ENCODE results near the gene ACER1.
"Not testable (repeated sequence)": the region's sequence is repeated elsewhere in the genome, so short reads cannot be mapped to it uniquely, and the experiment has no call there.

Gene ACER1

GRCh38 chr19:6324757-6325156, 8.7 kb downstream of the ACER1 start:
- no peaks in the 10 kb centered on the region for H3K4me1 ChIP-seq (ENCODE audit: control insufficient read depth, insufficient read depth, low read length)
- H3K9me3 ChIP-seq (ENCODE audit: control insufficient read depth, insufficient read depth, low read depth, low read length), result peaks cover 5% of the 10 kb centered on the region; the same call in 1 of the 2 replicates
- H3K9ac ChIP-seq (ENCODE audit: low read length), result no peak overlapping the region
- H3K27me3 ChIP-seq (ENCODE audit: control insufficient read depth, insufficient read depth, low read length), result no peaks in the 10 kb centered on the region; the same call in 1 of the 2 replicates
- no peak overlapping the region for H3K27ac ChIP-seq (ENCODE audit: low read depth, low read length)
- no peak overlapping the region for H3K4me3 ChIP-seq (ENCODE audit: low read depth, low read length)
- H3K36me3 ChIP-seq (ENCODE audit: control insufficient read depth, insufficient read depth, low read length), result no peaks in the 10 kb centered on the region

DNA sequence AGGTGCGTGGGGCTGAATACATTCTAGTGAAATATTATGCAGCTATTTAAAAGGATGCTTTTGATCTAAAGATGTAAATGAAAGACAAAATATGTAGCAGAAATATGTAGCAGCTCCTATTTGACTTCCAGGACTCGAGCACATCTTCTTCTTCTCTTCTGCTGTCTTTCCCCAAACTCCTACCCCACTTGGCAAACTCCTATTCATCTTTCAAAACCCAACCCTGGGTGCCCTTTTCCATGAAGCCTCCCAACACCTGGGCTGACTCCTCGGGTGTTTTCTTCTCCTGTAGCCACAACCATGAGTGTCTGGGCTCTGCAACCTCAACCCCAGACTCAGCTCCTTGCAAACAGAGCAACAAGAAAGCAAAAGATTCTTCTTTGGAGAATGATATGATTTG, 11.1 kb downstream of the ACER1 start:
- H3K27ac ChIP-seq (ENCODE audit: low read depth, low read length), result no peak overlapping the region
- H3K36me3 ChIP-seq (ENCODE audit: control insufficient read depth, insufficient read depth, low read length), result no peaks in the 10 kb centered on the region
- no peak overlapping the region for H3K9ac ChIP-seq (ENCODE audit: low read length)
- no peaks in the 10 kb centered on the region; the same call in 1 of the 2 replicates for H3K27me3 ChIP-seq (ENCODE audit: control insufficient read depth, insufficient read depth, low read length)
- H3K9me3 ChIP-seq (ENCODE audit: control insufficient read depth, insufficient read depth, low read depth, low read length), result peaks cover 5% of the 10 kb centered on the region; the same call in 1 of the 2 replicates
- H3K4me3 ChIP-seq (ENCODE audit: low read depth, low read length), result no peak overlapping the region
- H3K4me1 ChIP-seq (ENCODE audit: control insufficient read depth, insufficient read depth, low read length), result no peaks in the 10 kb centered on the region

DNA sequence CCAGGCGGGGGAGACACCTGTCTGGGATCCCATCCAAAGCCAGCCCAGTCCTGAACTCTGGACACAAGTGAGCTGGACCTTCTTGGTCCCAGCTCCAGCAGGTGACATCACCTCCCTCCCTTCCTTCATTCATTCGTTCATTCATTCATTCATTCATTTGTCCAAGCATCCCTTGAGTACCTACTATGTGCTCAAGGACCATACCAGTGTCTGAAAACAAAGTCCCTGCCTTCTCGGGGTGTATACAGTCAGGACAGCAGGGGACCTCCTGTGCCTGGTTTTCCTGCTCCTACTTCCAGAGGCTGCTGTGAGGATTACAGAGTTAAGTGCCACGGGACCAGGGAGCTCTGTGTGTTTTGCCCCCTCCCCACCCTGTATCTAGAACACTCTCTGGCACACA, 14.0 kb downstream of the ACER1 start:
- no peaks in the 10 kb centered on the region; the same call in 1 of the 2 replicates for H3K27me3 ChIP-seq (ENCODE audit: control insufficient read depth, insufficient read depth, low read length)
- H3K4me3 ChIP-seq (ENCODE audit: low read depth, low read length), result no peak overlapping the region
- no peak overlapping the region for H3K9ac ChIP-seq (ENCODE audit: low read length)
- peaks cover 5% of the 10 kb centered on the region; the same call in 1 of the 2 replicates for H3K9me3 ChIP-seq (ENCODE audit: control insufficient read depth, insufficient read depth, low read depth, low read length)
- no peaks in the 10 kb centered on the region for H3K4me1 ChIP-seq (ENCODE audit: control insufficient read depth, insufficient read depth, low read length)
- H3K36me3 ChIP-seq (ENCODE audit: control insufficient read depth, insufficient read depth, low read length), result no peaks in the 10 kb centered on the region
- no peak overlapping the region for H3K27ac ChIP-seq (ENCODE audit: low read depth, low read length)

DNA sequence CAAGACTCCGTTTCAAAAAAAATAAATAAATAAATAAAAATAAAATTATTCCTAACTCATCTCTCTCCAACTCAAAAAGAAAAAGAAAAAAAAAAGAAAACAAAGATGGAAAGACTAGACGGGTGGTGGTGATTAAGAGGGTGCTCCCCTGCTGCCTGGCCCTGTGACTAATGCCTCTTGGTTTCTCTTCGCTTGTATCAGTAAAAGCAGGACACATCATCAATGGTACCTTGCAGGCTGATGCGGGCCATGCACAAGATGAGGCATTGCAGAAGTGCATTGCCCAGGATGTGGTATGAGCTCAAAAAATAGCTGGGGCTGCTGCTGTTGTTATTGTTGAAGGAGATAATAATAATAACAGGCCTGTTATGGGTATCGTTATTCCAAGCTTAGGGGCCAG, 14.6 kb downstream of the ACER1 start:
- H3K36me3 ChIP-seq (ENCODE audit: control insufficient read depth, insufficient read depth, low read length), result no peaks in the 10 kb centered on the region
- no peaks in the 10 kb centered on the region; the same call in 1 of the 2 replicates for H3K27me3 ChIP-seq (ENCODE audit: control insufficient read depth, insufficient read depth, low read length)
- no peaks in the 10 kb centered on the region for H3K4me1 ChIP-seq (ENCODE audit: control insufficient read depth, insufficient read depth, low read length)
- H3K4me3 ChIP-seq (ENCODE audit: low read depth, low read length), result no peak overlapping the region
- H3K9ac ChIP-seq (ENCODE audit: low read length), result no peak overlapping the region
- H3K27ac ChIP-seq (ENCODE audit: low read depth, low read length), result no peak overlapping the region
- H3K9me3 ChIP-seq (ENCODE audit: control insufficient read depth, insufficient read depth, low read depth, low read length), result peaks cover 6% of the 10 kb centered on the region

DNA sequence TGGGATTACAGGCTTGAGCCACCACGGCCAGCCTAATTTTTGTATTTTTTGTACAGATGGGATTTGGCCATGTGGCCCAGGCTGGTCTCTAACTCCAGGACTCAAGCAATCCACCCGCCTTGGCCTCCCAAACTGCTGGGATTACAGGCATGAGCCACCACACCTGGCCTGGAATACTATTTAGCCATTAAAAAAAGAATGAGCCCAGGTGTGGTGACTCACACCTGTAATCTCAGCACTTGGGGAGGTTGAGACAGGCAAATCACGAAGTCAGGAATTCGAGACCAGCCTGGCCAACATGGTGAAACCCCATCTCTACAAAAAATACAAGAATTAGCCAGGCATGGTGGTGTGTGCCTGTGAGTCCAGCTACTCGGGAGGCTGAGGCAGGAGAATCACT, 17.8 kb downstream of the ACER1 start:
- H3K4me3 ChIP-seq (ENCODE audit: low read depth, low read length); H3K9ac ChIP-seq (ENCODE audit: low read length); H3K36me3 ChIP-seq (ENCODE audit: control insufficient read depth, insufficient read depth, low read length): not testable (repeated sequence)

DNA sequence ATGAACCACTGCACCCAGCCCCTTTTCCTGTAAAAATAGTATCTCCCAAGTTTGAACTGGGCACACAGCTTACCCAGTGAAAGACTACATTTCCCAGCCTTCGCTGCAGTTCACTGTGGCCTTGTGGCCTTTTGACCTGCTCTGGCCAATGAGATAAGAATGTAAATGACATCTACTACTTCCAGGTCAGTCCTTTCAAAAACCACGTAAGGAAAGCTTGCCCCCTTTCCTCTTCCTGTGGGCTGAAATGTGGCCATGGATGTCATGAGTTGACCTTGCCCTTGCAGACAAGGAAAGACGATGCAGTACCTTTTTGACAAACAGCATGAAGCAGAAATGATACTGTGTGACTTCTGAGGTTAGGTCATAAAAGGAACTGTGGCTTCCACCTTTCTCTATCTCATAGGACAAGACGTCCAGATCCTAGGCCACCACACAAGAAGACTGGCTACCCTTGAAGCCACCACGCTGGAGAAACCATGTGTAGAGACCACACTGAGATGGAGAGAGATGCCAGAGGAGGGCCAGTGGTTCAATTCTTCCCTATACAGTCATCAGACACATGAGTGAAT, 19.9 kb downstream of the ACER1 start:
- Histone ChIP-seq H3K36me3 (ENCODE audit: control insufficient read depth, insufficient read depth, low read length) (no peaks in the 10 kb centered on the region), H3K4me1 (ENCODE audit: control insufficient read depth, insufficient read depth, low read length) (no peaks in the 10 kb centered on the region), H3K4me3 (ENCODE audit: low read depth, low read length) (no peak overlapping the region), H3K9ac (ENCODE audit: low read length) (no peak overlapping the region), H3K27ac (ENCODE audit: low read depth, low read length) (no peak overlapping the region), H3K27me3 (ENCODE audit: control insufficient read depth, insufficient read depth, low read length) (peaks cover 10% of the 10 kb centered on the region; the same call in 1 of the 2 replicates), H3K9me3 (ENCODE audit: control insufficient read depth, insufficient read depth, low read depth, low read length) (peaks cover 9% of the 10 kb centered on the region; the same call in 1 of the 2 replicates)

More for the DNA sequence above, 17.8 kb downstream of the ACER1 start:
- H3K4me1 ChIP-seq (ENCODE audit: control insufficient read depth, insufficient read depth, low read length); H3K27ac ChIP-seq (ENCODE audit: low read depth, low read length); H3K9me3 ChIP-seq (ENCODE audit: control insufficient read depth, insufficient read depth, low read depth, low read length); H3K27me3 ChIP-seq (ENCODE audit: control insufficient read depth, insufficient read depth, low read length): not testable (repeated sequence)

DNA sequence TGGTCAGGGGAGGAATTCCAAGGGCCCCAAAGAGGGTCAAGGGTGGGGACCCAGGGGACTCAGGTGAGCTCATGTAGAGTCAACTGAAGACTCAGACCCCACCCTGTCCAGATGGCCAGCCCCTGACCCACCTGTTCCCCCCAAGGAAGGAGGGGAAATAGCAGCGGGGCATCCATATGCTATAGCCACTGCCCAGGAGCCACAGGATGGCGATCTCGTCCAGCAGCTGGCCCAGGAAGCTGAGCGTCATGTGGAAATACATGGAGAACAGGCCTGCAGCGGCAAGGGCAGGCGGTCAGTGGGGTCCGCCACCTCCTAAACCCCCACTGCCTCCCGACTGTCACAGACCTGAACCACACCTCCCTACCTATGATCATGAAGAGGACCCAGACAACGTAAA, 21.4 kb downstream of the ACER1 start:
- Histone ChIP-seq H3K4me1 (ENCODE audit: control insufficient read depth, insufficient read depth, low read length) (no peaks in the 10 kb centered on the region), H3K27ac (ENCODE audit: low read depth, low read length) (no peak overlapping the region), H3K9ac (ENCODE audit: low read length) (no peak overlapping the region), H3K27me3 (ENCODE audit: control insufficient read depth, insufficient read depth, low read length) (peaks cover 11% of the 10 kb centered on the region; the same call in 1 of the 2 replicates), H3K36me3 (ENCODE audit: control insufficient read depth, insufficient read depth, low read length) (no peaks in the 10 kb centered on the region), H3K9me3 (ENCODE audit: control insufficient read depth, insufficient read depth, low read depth, low read length) (peaks cover 9% of the 10 kb centered on the region; the same call in 1 of the 2 replicates), H3K4me3 (ENCODE audit: low read depth, low read length) (no peak overlapping the region)

- Histone ChIP-seq H3K27ac (ENCODE audit: low read depth, low read length) (no peak overlapping the region), H3K4me3 (ENCODE audit: low read depth, low read length) (no peak overlapping the region), H3K36me3 (ENCODE audit: control insufficient read depth, insufficient read depth, low read length) (no peaks in the 10 kb centered on the region), H3K27me3 (ENCODE audit: control insufficient read depth, insufficient read depth, low read length) (peaks cover under 1% of the 10 kb centered on the region; the same call in 1 of the 2 replicates), H3K9ac (ENCODE audit: low read length) (no peak overlapping the region), H3K9me3 (ENCODE audit: control insufficient read depth, insufficient read depth, low read depth, low read length) (peaks cover 39% of the 10 kb centered on the region), H3K4me1 (ENCODE audit: control insufficient read depth, insufficient read depth, low read length) (no peaks in the 10 kb centered on the region)
Measured at GRCh38 chr19:6298413-6298812, 35.0 kb downstream of the ACER1 start.

DNA sequence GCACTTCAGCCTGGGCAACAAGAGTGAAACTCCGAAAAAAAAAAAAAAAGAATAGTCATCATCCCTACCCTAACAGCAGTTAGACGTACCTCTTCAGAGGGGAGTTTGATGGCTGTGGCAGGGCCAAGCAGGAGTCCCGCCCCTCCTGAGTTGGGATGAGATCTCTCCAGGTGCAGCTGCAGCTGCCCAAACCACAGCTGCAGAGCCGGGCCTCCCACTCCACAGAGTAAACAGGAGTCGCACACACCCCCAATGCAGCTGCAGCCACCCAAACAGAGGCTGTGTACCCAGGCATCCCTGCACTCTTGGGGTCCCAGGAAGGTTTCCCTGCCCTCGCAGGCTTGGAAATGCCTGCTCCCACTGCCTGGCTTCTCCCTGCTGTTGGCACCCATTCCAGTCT, 36.2 kb downstream of the ACER1 start:
- peaks cover 50% of the 10 kb centered on the region for H3K9me3 ChIP-seq (ENCODE audit: control insufficient read depth, insufficient read depth, low read depth, low read length)
- H3K36me3 ChIP-seq (ENCODE audit: control insufficient read depth, insufficient read depth, low read length), result no peaks in the 10 kb centered on the region
- no peaks in the 10 kb centered on the region for H3K27me3 ChIP-seq (ENCODE audit: control insufficient read depth, insufficient read depth, low read length)
- no peak overlapping the region for H3K4me3 ChIP-seq (ENCODE audit: low read depth, low read length)
- H3K9ac ChIP-seq (ENCODE audit: low read length), result no peak overlapping the region
- no peaks in the 10 kb centered on the region for H3K4me1 ChIP-seq (ENCODE audit: control insufficient read depth, insufficient read depth, low read length)
- no peak overlapping the region for H3K27ac ChIP-seq (ENCODE audit: low read depth, low read length)

DNA sequence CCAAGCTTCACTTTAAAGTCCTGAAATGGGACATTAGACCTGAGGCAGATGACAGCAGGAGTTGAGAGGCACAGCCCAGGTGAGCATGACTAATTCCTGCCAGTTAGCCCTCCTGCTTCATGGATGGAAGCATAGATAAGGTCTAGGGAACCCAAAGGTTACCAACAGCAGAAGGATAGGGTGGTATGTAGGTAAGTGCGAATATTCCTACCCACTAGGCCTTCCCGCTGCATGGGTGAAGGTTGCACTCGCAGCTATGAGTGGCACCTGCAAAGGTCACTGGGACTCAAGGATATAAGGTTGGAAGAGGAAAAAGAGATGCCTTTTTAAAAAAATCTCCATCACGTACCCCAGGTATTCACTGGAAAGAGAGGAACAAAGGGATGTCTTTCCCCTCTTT, 41.4 kb downstream of the ACER1 start:
- H3K36me3 ChIP-seq (ENCODE audit: control insufficient read depth, insufficient read depth, low read length), result no peaks in the 10 kb centered on the region
- H3K9me3 ChIP-seq (ENCODE audit: control insufficient read depth, insufficient read depth, low read depth, low read length), result peaks cover 74% of the 10 kb centered on the region
- H3K9ac ChIP-seq (ENCODE audit: low read length), result no peak overlapping the region
- no peaks in the 10 kb centered on the region for H3K27me3 ChIP-seq (ENCODE audit: control insufficient read depth, insufficient read depth, low read length)
- H3K4me3 ChIP-seq (ENCODE audit: low read depth, low read length), result no peak overlapping the region
- H3K4me1 ChIP-seq (ENCODE audit: control insufficient read depth, insufficient read depth, low read length), result no peaks in the 10 kb centered on the region
- H3K27ac ChIP-seq (ENCODE audit: low read depth, low read length), result no peak overlapping the region

GRCh38 chr19:6288737-6289136, 44.7 kb downstream of the ACER1 start:
- Histone ChIP-seq H3K4me1 (ENCODE audit: control insufficient read depth, insufficient read depth, low read length) (no peaks in the 10 kb centered on the region), H3K9me3 (ENCODE audit: control insufficient read depth, insufficient read depth, low read depth, low read length) (peaks cover 72% of the 10 kb centered on the region), H3K36me3 (ENCODE audit: control insufficient read depth, insufficient read depth, low read length) (no peaks in the 10 kb centered on the region), H3K27me3 (ENCODE audit: control insufficient read depth, insufficient read depth, low read length) (no peaks in the 10 kb centered on the region; the same call in 1 of the 2 replicates), H3K4me3 (ENCODE audit: low read depth, low read length) (no peak overlapping the region), H3K27ac (ENCODE audit: low read depth, low read length) (no peak overlapping the region), H3K9ac (ENCODE audit: low read length) (no peak overlapping the region)
